ENCODE results near the gene IL6ST. TPM values are rescaled to one million over a fixed set of nuclear protein-coding genes. Genes with fewer than 3 reads are reported as not detected.

IL6ST gene
- total and polyA plus RNA-seq, 10 of the 15 experiments (the other 5 are each of a cell fraction or from before 2014, with no cell fraction given) = 1.5 to 139 (median 13.0) TPM

DNA sequence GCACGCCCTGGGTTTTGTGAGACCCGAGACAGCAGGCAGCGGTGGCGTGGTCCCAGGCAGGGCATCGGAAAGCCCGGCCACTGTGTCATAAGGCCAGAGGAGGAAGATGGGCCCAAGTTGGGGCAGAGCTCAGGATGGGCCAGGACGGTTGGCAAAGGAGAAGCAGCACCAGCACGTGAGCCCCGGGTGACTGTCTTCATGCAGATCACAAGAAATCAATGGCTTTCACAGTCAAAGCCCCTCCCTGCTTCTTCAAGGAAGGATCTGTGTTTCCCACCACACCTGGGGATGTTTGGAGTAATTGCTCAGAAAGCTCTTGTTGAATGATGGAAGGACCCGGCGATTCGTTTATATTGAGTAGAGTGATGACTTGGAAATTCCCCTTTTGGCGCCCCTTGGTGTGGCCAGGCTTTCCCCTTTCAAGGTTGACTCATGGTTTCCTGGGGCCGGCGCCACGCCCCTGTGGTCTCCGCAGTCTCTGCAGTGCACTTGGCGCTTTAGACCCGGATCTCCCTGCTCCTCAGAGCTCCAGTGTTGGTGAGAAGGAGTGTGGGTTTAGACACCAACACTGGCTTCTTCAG is 91.6 kb downstream of the IL6ST start (continued):
- TF ChIP-seq MXI1 (IDR thresholded peaks at IDR 0.05; ENCODE audit: low read depth, low read length) (0 out of 2 replicates have a peak, but pooled peaks have one; percentile 37), POLR2AphosphoS5 (IDR thresholded peaks at IDR 0.05; ENCODE audit: low read length) (no peak), TCF12 (IDR thresholded peaks at IDR 0.05; ENCODE audit: low read depth, low read length) (no peak), HCFC1 (IDR thresholded peaks at IDR 0.05; ENCODE audit: low read length) (no peak), NR2C1 (IDR thresholded peaks at IDR 0.05) (no peak), TCF7 (IDR thresholded peaks at IDR 0.05; ENCODE audit: borderline replicate concordance) (peak; percentile 67; the same call in 1 of the 2 replicates), SUZ12 (IDR thresholded peaks at IDR 0.05; ENCODE audit: unreplicated experiment) (no peak), EGR1 (IDR thresholded peaks at IDR 0.05; ENCODE audit: borderline replicate concordance in 1 of 2, low read depth in 2 of 2, low read length in 2 of 2) (no peak), ATF7 (IDR thresholded peaks at IDR 0.05; ENCODE audit: low read depth) (peak; percentile 73), RUNX3 (IDR thresholded peaks at IDR 0.05; ENCODE audit: low read length) (peak; percentile 90), BRCA1 (IDR thresholded peaks at IDR 0.05; ENCODE audit: low read depth, low read length) (no peak), NBN (IDR thresholded peaks at IDR 0.05) (peak; percentile 77), STAT1 (conservative IDR thresholded peaks at IDR 0.05) (no peak), IRF4 (IDR thresholded peaks at IDR 0.05; ENCODE audit: low read depth, low read length) (no peak), ZNF207 (IDR thresholded peaks at IDR 0.05; ENCODE audit: borderline replicate concordance) (peak; percentile 56; the same call in 1 of the 2 replicates), EZH2 (IDR thresholded peaks at IDR 0.05; ENCODE audit: borderline replicate concordance, control insufficient read depth, low read depth, low read length) (no peak)
- TF ChIP-seq, protein P1, sequence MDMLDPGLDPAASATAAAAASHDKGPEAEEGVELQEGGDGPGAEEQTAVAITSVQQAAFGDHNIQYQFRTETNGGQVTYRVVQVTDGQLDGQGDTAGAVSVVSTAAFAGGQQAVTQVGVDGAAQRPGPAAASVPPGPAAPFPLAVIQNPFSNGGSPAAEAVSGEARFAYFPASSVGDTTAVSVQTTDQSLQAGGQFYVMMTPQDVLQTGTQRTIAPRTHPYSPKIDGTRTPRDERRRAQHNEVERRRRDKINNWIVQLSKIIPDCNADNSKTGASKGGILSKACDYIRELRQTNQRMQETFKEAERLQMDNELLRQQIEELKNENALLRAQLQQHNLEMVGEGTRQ (IDR thresholded peaks at IDR 0.05; ENCODE audit: borderline replicate concordance, low read depth, low read length) = no peak
- TF ChIP-seq, protein P2, sequence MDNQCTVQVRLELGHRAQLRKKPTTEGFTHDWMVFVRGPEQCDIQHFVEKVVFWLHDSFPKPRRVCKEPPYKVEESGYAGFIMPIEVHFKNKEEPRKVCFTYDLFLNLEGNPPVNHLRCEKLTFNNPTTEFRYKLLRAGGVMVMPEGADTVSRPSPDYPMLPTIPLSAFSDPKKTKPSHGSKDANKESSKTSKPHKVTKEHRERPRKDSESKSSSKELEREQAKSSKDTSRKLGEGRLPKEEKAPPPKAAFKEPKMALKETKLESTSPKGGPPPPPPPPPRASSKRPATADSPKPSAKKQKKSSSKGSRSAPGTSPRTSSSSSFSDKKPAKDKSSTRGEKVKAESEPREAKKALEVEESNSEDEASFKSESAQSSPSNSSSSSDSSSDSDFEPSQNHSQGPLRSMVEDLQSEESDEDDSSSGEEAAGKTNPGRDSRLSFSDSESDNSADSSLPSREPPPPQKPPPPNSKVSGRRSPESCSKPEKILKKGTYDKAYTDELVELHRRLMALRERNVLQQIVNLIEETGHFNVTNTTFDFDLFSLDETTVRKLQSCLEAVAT (IDR thresholded peaks at IDR 0.05) = 0 out of 2 replicates have a peak, but pooled peaks have one; percentile 45
- TF ChIP-seq, protein P3, sequence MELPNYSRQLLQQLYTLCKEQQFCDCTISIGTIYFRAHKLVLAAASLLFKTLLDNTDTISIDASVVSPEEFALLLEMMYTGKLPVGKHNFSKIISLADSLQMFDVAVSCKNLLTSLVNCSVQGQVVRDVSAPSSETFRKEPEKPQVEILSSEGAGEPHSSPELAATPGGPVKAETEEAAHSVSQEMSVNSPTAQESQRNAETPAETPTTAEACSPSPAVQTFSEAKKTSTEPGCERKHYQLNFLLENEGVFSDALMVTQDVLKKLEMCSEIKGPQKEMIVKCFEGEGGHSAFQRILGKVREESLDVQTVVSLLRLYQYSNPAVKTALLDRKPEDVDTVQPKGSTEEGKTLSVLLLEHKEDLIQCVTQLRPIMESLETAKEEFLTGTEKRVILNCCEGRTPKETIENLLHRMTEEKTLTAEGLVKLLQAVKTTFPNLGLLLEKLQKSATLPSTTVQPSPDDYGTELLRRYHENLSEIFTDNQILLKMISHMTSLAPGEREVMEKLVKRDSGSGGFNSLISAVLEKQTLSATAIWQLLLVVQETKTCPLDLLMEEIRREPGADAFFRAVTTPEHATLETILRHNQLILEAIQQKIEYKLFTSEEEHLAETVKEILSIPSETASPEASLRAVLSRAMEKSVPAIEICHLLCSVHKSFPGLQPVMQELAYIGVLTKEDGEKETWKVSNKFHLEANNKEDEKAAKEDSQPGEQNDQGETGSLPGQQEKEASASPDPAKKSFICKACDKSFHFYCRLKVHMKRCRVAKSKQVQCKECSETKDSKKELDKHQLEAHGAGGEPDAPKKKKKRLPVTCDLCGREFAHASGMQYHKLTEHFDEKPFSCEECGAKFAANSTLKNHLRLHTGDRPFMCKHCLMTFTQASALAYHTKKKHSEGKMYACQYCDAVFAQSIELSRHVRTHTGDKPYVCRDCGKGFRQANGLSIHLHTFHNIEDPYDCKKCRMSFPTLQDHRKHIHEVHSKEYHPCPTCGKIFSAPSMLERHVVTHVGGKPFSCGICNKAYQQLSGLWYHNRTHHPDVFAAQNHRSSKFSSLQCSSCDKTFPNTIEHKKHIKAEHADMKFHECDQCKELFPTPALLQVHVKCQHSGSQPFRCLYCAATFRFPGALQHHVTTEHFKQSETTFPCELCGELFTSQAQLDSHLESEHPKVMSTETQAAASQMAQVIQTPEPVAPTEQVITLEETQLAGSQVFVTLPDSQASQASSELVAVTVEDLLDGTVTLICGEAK (IDR thresholded peaks at IDR 0.05; ENCODE audit: borderline replicate concordance) = no peak
- TF ChIP-seq, protein P4, sequence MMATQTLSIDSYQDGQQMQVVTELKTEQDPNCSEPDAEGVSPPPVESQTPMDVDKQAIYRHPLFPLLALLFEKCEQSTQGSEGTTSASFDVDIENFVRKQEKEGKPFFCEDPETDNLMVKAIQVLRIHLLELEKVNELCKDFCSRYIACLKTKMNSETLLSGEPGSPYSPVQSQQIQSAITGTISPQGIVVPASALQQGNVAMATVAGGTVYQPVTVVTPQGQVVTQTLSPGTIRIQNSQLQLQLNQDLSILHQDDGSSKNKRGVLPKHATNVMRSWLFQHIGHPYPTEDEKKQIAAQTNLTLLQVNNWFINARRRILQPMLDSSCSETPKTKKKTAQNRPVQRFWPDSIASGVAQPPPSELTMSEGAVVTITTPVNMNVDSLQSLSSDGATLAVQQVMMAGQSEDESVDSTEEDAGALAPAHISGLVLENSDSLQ (IDR thresholded peaks at IDR 0.05) = peak; percentile 59; the same call in 1 of the 2 replicates
- TF ChIP-seq, protein P5, sequence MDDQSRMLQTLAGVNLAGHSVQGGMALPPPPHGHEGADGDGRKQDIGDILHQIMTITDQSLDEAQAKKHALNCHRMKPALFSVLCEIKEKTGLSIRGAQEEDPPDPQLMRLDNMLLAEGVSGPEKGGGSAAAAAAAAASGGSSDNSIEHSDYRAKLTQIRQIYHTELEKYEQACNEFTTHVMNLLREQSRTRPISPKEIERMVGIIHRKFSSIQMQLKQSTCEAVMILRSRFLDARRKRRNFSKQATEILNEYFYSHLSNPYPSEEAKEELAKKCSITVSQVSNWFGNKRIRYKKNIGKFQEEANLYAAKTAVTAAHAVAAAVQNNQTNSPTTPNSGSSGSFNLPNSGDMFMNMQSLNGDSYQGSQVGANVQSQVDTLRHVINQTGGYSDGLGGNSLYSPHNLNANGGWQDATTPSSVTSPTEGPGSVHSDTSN (IDR thresholded peaks at IDR 0.05; ENCODE audit: insufficient replicate concordance, low read depth, low read length) = peak; percentile 28
